Hepatocyte (in vitro differentiated cells): ENCODE results near the gene RGPD8.

Experiments used
- EZH2 ChIP-seq: fragments of 200-600 bp; sonication (generic); IDR thresholded peaks from 2 replicates; pipeline ENCODE4 v1.6.1; 2016; ENCODE audit warnings: antibody characterized with exemption, mild to moderate bottlenecking, borderline replicate concordance
- TF ChIP-seq, protein P1 (sequence below): fragments of 200-600 bp; sonication (generic); IDR thresholded peaks from 2 replicates; pipeline ENCODE4 v1.5.1; 2016; ENCODE audit warnings: antibody characterized with exemption, mild to moderate bottlenecking; ENCODE audit not compliant: poor library complexity

DNA sequence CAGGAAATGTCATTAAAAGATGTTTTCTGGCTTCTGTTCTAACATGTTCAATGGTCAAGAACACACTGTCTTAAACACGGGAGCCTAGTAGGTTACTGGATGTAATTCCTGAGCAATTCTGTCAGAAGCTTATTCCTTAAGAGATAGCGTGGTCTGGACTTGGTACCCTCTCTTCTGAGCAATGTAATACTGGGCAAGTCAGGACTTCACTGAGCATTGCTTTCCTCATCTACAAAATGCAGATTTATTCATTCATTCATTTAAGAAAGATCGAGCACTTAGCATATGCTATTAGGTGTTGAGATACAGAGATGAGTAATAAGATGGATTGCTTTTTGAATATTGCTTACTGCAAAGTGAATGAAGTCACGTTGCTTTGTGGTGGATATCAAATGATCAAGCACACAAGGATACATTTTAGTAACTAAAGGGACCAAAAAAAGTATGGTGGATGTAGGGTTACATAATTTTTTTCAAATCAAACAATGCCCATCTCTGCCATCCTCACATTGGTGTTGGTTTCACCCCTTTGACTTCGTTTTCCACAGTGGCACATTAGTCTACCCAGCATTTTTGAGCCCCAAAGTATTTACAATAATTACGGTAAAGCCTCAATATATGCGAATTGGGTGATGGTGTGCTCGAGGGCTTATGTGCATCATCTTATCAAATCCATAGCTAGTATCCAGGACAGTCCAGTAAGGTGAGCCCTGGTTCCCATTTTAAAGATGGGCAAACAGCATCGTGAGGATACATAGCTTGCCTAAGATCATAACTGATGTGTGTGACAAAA, 92.8 kb downstream of the RGPD8 start:
- TF ChIP-seq, protein P1, sequence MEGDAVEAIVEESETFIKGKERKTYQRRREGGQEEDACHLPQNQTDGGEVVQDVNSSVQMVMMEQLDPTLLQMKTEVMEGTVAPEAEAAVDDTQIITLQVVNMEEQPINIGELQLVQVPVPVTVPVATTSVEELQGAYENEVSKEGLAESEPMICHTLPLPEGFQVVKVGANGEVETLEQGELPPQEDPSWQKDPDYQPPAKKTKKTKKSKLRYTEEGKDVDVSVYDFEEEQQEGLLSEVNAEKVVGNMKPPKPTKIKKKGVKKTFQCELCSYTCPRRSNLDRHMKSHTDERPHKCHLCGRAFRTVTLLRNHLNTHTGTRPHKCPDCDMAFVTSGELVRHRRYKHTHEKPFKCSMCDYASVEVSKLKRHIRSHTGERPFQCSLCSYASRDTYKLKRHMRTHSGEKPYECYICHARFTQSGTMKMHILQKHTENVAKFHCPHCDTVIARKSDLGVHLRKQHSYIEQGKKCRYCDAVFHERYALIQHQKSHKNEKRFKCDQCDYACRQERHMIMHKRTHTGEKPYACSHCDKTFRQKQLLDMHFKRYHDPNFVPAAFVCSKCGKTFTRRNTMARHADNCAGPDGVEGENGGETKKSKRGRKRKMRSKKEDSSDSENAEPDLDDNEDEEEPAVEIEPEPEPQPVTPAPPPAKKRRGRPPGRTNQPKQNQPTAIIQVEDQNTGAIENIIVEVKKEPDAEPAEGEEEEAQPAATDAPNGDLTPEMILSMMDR = no peak
- TF ChIP-seq EZH2 = no peak
